ENCODE data around the gene AKIRIN2. TPM values are rescaled to one million over a fixed set of nuclear protein-coding genes. Genes with fewer than 3 reads are reported as not detected.
A peak's percentile ranks its signal among the peaks of the same experiment; 100 is the strongest.

The AKIRIN2 gene
- polyA plus RNA-seq (2013, experiment 1 of 2), result 75.2 TPM
- 74.1 TPM for polyA plus RNA-seq (2013, experiment 2 of 2)

DNA sequence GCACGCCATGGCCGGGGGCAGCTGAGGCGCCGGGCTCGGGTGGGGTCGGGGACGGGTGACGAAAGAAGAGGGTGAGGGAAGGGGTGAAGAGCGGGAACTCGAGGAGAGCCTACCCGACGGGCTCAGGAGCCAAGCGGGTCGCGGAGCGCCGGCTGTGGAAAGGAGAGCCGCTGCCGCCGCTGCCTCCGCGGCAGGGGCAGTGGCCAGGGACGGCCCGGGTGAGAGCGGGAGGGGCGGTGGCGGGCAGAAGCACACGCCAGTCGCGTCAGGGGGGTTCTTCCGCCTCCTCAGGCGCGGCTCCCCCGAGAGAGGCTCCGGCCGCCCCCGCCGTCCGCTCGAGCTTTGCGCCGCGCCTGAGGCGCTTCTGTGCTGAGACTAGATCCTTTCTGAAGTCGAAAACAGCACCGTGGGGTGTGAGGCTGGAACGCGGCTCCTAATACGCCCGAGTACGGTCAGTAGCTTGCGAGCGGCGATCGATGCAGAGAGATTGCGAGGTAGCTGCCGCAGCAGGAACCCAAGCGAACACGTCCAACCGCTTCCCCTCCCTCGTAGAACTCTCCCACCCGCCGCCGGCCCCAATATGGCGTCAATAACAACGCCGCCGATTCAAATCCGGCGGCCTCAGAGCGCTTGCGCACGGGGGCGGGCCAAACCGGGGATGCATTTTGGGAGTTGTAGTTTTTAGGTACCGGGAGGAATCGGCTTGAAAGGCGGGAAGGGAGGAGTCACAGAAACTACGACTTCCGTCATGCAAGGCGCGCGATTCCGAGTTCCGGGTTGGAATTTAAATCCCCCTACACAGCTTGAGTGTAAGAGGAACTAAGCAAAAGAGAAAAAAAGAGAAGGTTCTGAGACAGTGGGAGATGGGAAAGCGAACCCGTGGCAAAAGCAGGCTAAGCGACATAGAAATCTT lies at the start of gene AKIRIN2:
Gene AKIRIN2 (minus strand): TSS at position 558 of the 913 bp plus-strand sequence. CDS start 549 bp downstream, at position 9.
- Histone ChIP-seq H3K4me3 (ENCODE audit: low read length) (peak within 1 kb of the TSS; percentile 79), H3K79me1 (ENCODE audit: low read length) (no peaks in the 10 kb centered on the region), H3K36me3 (ENCODE audit: control insufficient read depth, insufficient read depth, low read length) (no peaks in the 10 kb centered on the region), H4K8ac (ENCODE audit: low read depth, low read length) (peak within 1 kb of the TSS; percentile 99), H3K27me3 (ENCODE audit: insufficient read depth, low read length, poor library complexity) (no peaks in the 10 kb centered on the region), H2BK120ac (ENCODE audit: low read depth, low read length) (peak within 1 kb of the TSS; percentile 68), H3K4ac (ENCODE audit: low read depth, low read length) (peak within 1 kb of the TSS; percentile 93), H4K5ac (ENCODE audit: low read length) (peak within 1 kb of the TSS; percentile 97), H3K23ac (ENCODE audit: low read length) (peak within 1 kb of the TSS; percentile 94), H3K9ac (ENCODE audit: low read length) (peak within 1 kb of the TSS; percentile 76), H3K4me2 (ENCODE audit: low read length) (peak within 1 kb of the TSS; percentile 99), H3K18ac (ENCODE audit: low read length) (peak within 1 kb of the TSS; percentile 96), H2BK5ac (ENCODE audit: low read length) (peak within 1 kb of the TSS; percentile 94), H2AK5ac (ENCODE audit: low read length) (no peak within 1 kb of the TSS), H3K4me1 (ENCODE audit: control insufficient read depth, low read depth, low read length) (peaks cover 5% of the 10 kb centered on the region), H3K27ac (ENCODE audit: low read depth, low read length) (peak within 1 kb of the TSS; percentile 100), H3K79me2 (ENCODE audit: control insufficient read depth, insufficient read depth, low read length) (peaks cover 47% of the 10 kb centered on the region), H3K56ac (ENCODE audit: low read length) (peak within 1 kb of the TSS; percentile 97), H2BK15ac (replicated peaks; ENCODE audit: low read depth) (peak within 1 kb of the TSS; percentile 100)
- DNase-seq, result peak; percentile 100
- no CpG with 5 or more reads among the region's 88 CpGs for WGBS (ENCODE audit: extremely low coverage, insufficient coverage, low lambda C conversion rate)

DNA sequence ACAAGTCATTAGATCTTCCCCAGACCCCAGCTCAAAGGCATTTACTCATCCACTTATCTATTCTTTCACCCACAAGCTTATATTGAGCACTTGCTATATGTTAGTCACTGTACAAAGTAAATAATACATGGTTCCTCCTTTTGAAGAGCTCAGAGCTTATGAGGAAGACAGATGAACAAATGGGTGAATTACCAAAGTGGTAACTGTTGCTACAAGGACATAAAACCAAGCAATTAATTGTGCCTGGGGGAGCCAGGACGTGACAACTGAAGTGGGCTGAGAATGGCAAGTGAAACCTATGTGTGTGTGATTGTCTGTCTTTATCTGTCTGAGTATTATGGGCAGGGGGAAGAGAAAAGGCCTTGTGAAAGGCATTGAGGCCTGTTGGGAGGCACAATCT lies 45.6 kb upstream of the AKIRIN2 start:
- H2BK15ac ChIP-seq (replicated peaks; ENCODE audit: low read depth), result no peak overlapping the region
- no CpG with 5 or more reads among the region's 1 CpG for WGBS (ENCODE audit: extremely low coverage, insufficient coverage, low lambda C conversion rate)
- H2BK120ac ChIP-seq (ENCODE audit: low read depth, low read length), result no peak overlapping the region
- H2BK5ac ChIP-seq (ENCODE audit: low read length), result no peak overlapping the region
- no peak overlapping the region for H3K4ac ChIP-seq (ENCODE audit: low read depth, low read length)
- no peaks in the 10 kb centered on the region for H3K79me2 ChIP-seq (ENCODE audit: control insufficient read depth, insufficient read depth, low read length)
- H3K4me3 ChIP-seq (ENCODE audit: low read length), result no peak overlapping the region
- H3K27me3 ChIP-seq (ENCODE audit: insufficient read depth, low read length, poor library complexity), result no peaks in the 10 kb centered on the region
- no peak overlapping the region for H3K27ac ChIP-seq (ENCODE audit: low read depth, low read length)
- H3K36me3 ChIP-seq (ENCODE audit: control insufficient read depth, insufficient read depth, low read length), result no peaks in the 10 kb centered on the region
- no peaks in the 10 kb centered on the region for H3K79me1 ChIP-seq (ENCODE audit: low read length)
- no peak overlapping the region for H3K18ac ChIP-seq (ENCODE audit: low read length)
- no peak for DNase-seq
- no peak overlapping the region for H4K8ac ChIP-seq (ENCODE audit: low read depth, low read length)
- H3K9ac ChIP-seq (ENCODE audit: low read length), result no peak overlapping the region
- H3K56ac ChIP-seq (ENCODE audit: low read length), result no peak overlapping the region
- no peak overlapping the region for H2AK5ac ChIP-seq (ENCODE audit: low read length)
- H3K4me2 ChIP-seq (ENCODE audit: low read length), result no peak overlapping the region
- H4K5ac ChIP-seq (ENCODE audit: low read length), result no peak overlapping the region
- no peak overlapping the region for H3K23ac ChIP-seq (ENCODE audit: low read length)
- H3K4me1 ChIP-seq (ENCODE audit: control insufficient read depth, low read depth, low read length), result no peaks in the 10 kb centered on the region

DNA sequence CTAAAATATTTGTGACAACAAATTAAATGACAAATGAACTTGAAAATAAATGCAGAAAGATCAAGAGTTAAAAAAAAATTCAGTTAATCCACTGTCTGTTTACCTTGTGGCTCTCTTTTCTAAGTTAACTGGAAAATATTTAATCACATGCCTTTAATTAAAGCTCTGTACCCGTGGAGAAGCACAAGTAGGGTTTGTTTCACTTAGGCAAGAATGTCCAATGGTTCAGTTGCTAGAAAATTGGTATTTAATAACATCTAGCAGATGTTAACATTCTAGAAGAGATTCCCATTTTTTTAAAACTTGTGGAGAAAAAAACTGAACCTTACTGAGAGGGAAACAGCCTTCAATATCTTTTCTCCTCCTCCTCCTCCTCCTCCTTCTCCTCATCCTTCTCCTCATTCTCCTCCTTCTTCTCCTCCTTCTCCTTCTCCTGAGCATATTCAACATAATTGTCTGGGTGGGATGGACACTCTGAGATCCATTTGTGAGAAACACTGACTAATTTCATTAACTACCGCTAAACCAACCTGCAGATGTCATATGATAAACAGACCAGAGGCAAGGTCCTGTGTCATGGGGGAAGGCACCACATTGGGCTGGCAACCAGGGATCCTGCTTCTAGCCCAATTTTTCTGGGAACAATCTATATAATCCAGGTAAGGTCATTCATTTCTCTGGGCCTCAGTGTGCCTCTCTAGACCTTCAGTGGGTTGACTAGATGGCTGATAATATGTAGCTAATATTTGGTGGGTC lies 44.1 kb upstream of the AKIRIN2 start:
- H3K4me1 ChIP-seq (ENCODE audit: control insufficient read depth, low read depth, low read length), result no peaks in the 10 kb centered on the region
- no peak for DNase-seq
- no peak overlapping the region for H3K4me2 ChIP-seq (ENCODE audit: low read length)
- no peak overlapping the region for H3K18ac ChIP-seq (ENCODE audit: low read length)
- H4K5ac ChIP-seq (ENCODE audit: low read length), result no peak overlapping the region
- no peak overlapping the region for H2BK120ac ChIP-seq (ENCODE audit: low read depth, low read length)
- no peak overlapping the region for H4K8ac ChIP-seq (ENCODE audit: low read depth, low read length)
- H2AK5ac ChIP-seq (ENCODE audit: low read length), result no peak overlapping the region
- H3K79me2 ChIP-seq (ENCODE audit: control insufficient read depth, insufficient read depth, low read length), result no peaks in the 10 kb centered on the region
- no peak overlapping the region for H2BK5ac ChIP-seq (ENCODE audit: low read length)
- H2BK15ac ChIP-seq (replicated peaks; ENCODE audit: low read depth), result no peak overlapping the region
- no peak overlapping the region for H3K9ac ChIP-seq (ENCODE audit: low read length)
- no peaks in the 10 kb centered on the region for H3K36me3 ChIP-seq (ENCODE audit: control insufficient read depth, insufficient read depth, low read length)
- no peak overlapping the region for H3K56ac ChIP-seq (ENCODE audit: low read length)
- WGBS (ENCODE audit: extremely low coverage, insufficient coverage, low lambda C conversion rate), result no CpG with 5 or more reads among the region's 2 CpGs
- no peak overlapping the region for H3K4me3 ChIP-seq (ENCODE audit: low read length)
- no peak overlapping the region for H3K4ac ChIP-seq (ENCODE audit: low read depth, low read length)
- H3K23ac ChIP-seq (ENCODE audit: low read length), result no peak overlapping the region
- H3K27ac ChIP-seq (ENCODE audit: low read depth, low read length), result no peak overlapping the region
- no peaks in the 10 kb centered on the region for H3K27me3 ChIP-seq (ENCODE audit: insufficient read depth, low read length, poor library complexity)
- no peaks in the 10 kb centered on the region for H3K79me1 ChIP-seq (ENCODE audit: low read length)

DNA sequence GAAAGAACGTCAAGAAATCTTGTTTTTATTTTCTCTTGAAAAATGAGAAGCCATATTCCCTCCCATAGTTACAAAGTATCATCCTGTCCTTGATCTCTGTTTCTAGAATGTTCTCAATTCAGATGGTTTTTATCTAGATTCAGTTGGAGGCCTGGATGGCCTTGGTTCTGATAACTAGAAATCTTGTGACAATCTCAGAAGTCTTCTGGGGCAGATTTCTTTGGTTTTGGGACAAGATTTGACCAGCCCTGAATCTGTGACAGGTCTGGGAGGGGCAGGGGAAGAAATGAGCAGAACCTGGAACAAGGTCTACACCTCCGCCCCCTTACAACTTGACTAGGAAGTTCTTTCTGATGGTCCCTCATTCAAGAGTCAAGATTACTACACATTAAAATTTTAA lies 41.4 kb upstream of the AKIRIN2 start:
- Histone ChIP-seq H3K79me2 (ENCODE audit: control insufficient read depth, insufficient read depth, low read length) (no peaks in the 10 kb centered on the region), H3K56ac (ENCODE audit: low read length) (no peak overlapping the region), H4K8ac (ENCODE audit: low read depth, low read length) (no peak overlapping the region), H2BK120ac (ENCODE audit: low read depth, low read length) (no peak overlapping the region), H3K36me3 (ENCODE audit: control insufficient read depth, insufficient read depth, low read length) (no peaks in the 10 kb centered on the region), H3K4me2 (ENCODE audit: low read length) (no peak overlapping the region), H4K5ac (ENCODE audit: low read length) (no peak overlapping the region), H3K27ac (ENCODE audit: low read depth, low read length) (no peak overlapping the region), H2BK5ac (ENCODE audit: low read length) (no peak overlapping the region), H3K4ac (ENCODE audit: low read depth, low read length) (no peak overlapping the region), H3K9ac (ENCODE audit: low read length) (no peak overlapping the region), H2AK5ac (ENCODE audit: low read length) (no peak overlapping the region), H3K4me1 (ENCODE audit: control insufficient read depth, low read depth, low read length) (no peaks in the 10 kb centered on the region), H3K23ac (ENCODE audit: low read length) (no peak overlapping the region), H3K79me1 (ENCODE audit: low read length) (no peaks in the 10 kb centered on the region), H3K18ac (ENCODE audit: low read length) (no peak overlapping the region), H3K27me3 (ENCODE audit: insufficient read depth, low read length, poor library complexity) (no peaks in the 10 kb centered on the region), H3K4me3 (ENCODE audit: low read length) (no peak overlapping the region), H2BK15ac (replicated peaks; ENCODE audit: low read depth) (no peak overlapping the region)
- no CpG with 5 or more reads among the region's 2 CpGs for WGBS (ENCODE audit: extremely low coverage, insufficient coverage, low lambda C conversion rate)
- no peak for DNase-seq

DNA sequence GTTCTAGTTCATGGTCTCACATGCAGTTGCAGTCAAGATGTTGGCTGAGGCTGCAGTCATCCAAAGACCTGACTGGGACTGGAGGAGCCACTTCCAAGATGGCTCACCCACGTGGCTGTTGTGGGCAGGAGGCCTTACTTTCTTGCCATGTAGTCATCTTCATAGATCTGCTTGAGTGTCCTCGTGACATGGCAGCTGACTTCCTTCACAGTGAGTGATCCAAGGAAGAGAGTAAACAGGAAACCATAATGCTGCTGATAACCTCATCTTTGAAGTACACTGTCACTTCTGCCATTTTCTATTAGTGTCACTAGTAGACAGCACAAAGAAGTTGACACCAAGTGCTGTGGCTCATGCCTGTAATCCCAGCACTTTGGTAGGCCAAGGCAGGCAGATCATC lies 40.1 kb upstream of the AKIRIN2 start:
- no peak overlapping the region for H2AK5ac ChIP-seq (ENCODE audit: low read length)
- no peak overlapping the region for H3K4me2 ChIP-seq (ENCODE audit: low read length)
- no peak overlapping the region for H3K4ac ChIP-seq (ENCODE audit: low read depth, low read length)
- H3K4me1 ChIP-seq (ENCODE audit: control insufficient read depth, low read depth, low read length), result no peaks in the 10 kb centered on the region
- no peaks in the 10 kb centered on the region for H3K27me3 ChIP-seq (ENCODE audit: insufficient read depth, low read length, poor library complexity)
- H4K8ac ChIP-seq (ENCODE audit: low read depth, low read length), result no peak overlapping the region
- no peak overlapping the region for H3K27ac ChIP-seq (ENCODE audit: low read depth, low read length)
- no peaks in the 10 kb centered on the region for H3K36me3 ChIP-seq (ENCODE audit: control insufficient read depth, insufficient read depth, low read length)
- H3K56ac ChIP-seq (ENCODE audit: low read length), result no peak overlapping the region
- no peak overlapping the region for H2BK120ac ChIP-seq (ENCODE audit: low read depth, low read length)
- H2BK5ac ChIP-seq (ENCODE audit: low read length), result no peak overlapping the region
- no peak overlapping the region for H3K4me3 ChIP-seq (ENCODE audit: low read length)
- no CpG with 5 or more reads among the region's 2 CpGs for WGBS (ENCODE audit: extremely low coverage, insufficient coverage, low lambda C conversion rate)
- no peaks in the 10 kb centered on the region for H3K79me1 ChIP-seq (ENCODE audit: low read length)
- H3K79me2 ChIP-seq (ENCODE audit: control insufficient read depth, insufficient read depth, low read length), result no peaks in the 10 kb centered on the region
- H2BK15ac ChIP-seq (replicated peaks; ENCODE audit: low read depth), result no peak overlapping the region
- no peak overlapping the region for H4K5ac ChIP-seq (ENCODE audit: low read length)
- H3K18ac ChIP-seq (ENCODE audit: low read length), result no peak overlapping the region
- no peak overlapping the region for H3K23ac ChIP-seq (ENCODE audit: low read length)
- no peak for DNase-seq
- H3K9ac ChIP-seq (ENCODE audit: low read length), result no peak overlapping the region
